ENCODE results near the gene DDX27. TPM values are rescaled to one million over a fixed set of nuclear protein-coding genes. Genes with fewer than 3 reads are reported as not detected.

DDX27 gene
- total RNA-seq, 1 experiment from 2014 or later, result 54.8 TPM

- Mint-ChIP-seq H3K4me1 (no peaks in the 10 kb centered on the region), H3K27me3 (ENCODE audit: low read depth) (no peaks in the 10 kb centered on the region), H3K4me3 (no peak overlapping the region), H3K9me3 (no peaks in the 10 kb centered on the region), H3K36me3 (peaks cover 55% of the 10 kb centered on the region), H3K27ac (peak overlapping the region; percentile 87)
- TF ChIP-seq NFYB (CRISPR knock-in tag; conservative IDR thresholded peaks at IDR 0.05; ENCODE audit: low read depth) (no peak), CTCF (IDR thresholded peaks at IDR 0.05) (peak; percentile 76)
- CTCF ChIA-PET, result interaction anchor here (0.5 to 3.6 kb wide), 28 partner anchors 9 to 297 kb away, joined by 3 to 47 read pairs (median 3); partner anchors contain the start of gene DDX27
- POLR2A ChIA-PET, result interaction anchor here (0.6 to 0.9 kb wide), 3 partner anchors 9 to 14 kb away, joined by 4 to 5 read pairs (median 5); no protein-coding TSS in a partner anchor
- ATAC-seq (peak; percentile 93), DNase-seq (ENCODE audit: low spot score) (no peak)
Measured at GRCh38 chr20:49245921-49246740, 26.9 kb downstream of the DDX27 start.

- ATAC-seq (no peak), DNase-seq (ENCODE audit: low spot score) (no peak)
- no peaks in the 10 kb centered on the region for H3K27me3 Mint-ChIP-seq (ENCODE audit: low read depth)
- peak overlapping the region; percentile 76 for H3K27ac Mint-ChIP-seq
- H3K4me3 Mint-ChIP-seq, result no peak overlapping the region
- ChIA-PET CTCF (interaction anchor here (0.9 to 3.6 kb wide), 9 partner anchors 19 to 293 kb away, joined by 3 to 47 read pairs (median 3); no protein-coding TSS in a partner anchor), POLR2A (no interaction called here)
- peaks cover 52% of the 10 kb centered on the region for H3K36me3 Mint-ChIP-seq
- no peaks in the 10 kb centered on the region for H3K9me3 Mint-ChIP-seq
- H3K4me1 Mint-ChIP-seq, result no peaks in the 10 kb centered on the region
- TF ChIP-seq NFATC4 (CRISPR knock-in tag; IDR thresholded peaks at IDR 0.05), result no peak
- no peak for TF ChIP-seq ATF2 (CRISPR knock-in tag; IDR thresholded peaks at IDR 0.05; ENCODE audit: borderline replicate concordance, low read depth)
- no peak for TF ChIP-seq AR (CRISPR knock-in tag; IDR thresholded peaks at IDR 0.05)
- TF ChIP-seq ZMAT4 (CRISPR knock-in tag; IDR thresholded peaks at IDR 0.05), result no peak
- TF ChIP-seq ATF3 (CRISPR knock-in tag; conservative IDR thresholded peaks at IDR 0.05), result no peak
- no peak for TF ChIP-seq GRHL2 (CRISPR knock-in tag; IDR thresholded peaks at IDR 0.05; ENCODE audit: insufficient replicate concordance, severe bottlenecking)
- no peak for TF ChIP-seq ZNF423 (CRISPR knock-in tag; IDR thresholded peaks at IDR 0.05)
- no peak for TF ChIP-seq CDX4 (CRISPR knock-in tag; IDR thresholded peaks at IDR 0.05; ENCODE audit: borderline replicate concordance)
- no peak for TF ChIP-seq SMAD3 (CRISPR knock-in tag; IDR thresholded peaks at IDR 0.05; ENCODE audit: borderline replicate concordance)
- TF ChIP-seq RORB (CRISPR knock-in tag; IDR thresholded peaks at IDR 0.05), result no peak
- no peak for TF ChIP-seq AFF4 (CRISPR knock-in tag; IDR thresholded peaks at IDR 0.05; ENCODE audit: borderline replicate concordance)
- no peak for TF ChIP-seq GTF2I (CRISPR knock-in tag; conservative IDR thresholded peaks at IDR 0.05)
- TF ChIP-seq FOXP1 (CRISPR knock-in tag; IDR thresholded peaks at IDR 0.05; ENCODE audit: borderline replicate concordance), result no peak
- TF ChIP-seq ATF6 (CRISPR knock-in tag; IDR thresholded peaks at IDR 0.05), result no peak
- TF ChIP-seq ZBTB21 (CRISPR knock-in tag; IDR thresholded peaks at IDR 0.05; ENCODE audit: borderline replicate concordance), result no peak
- TF ChIP-seq ETV6 (CRISPR knock-in tag; IDR thresholded peaks at IDR 0.05), result no peak
Measured at GRCh38 chr20:49247169-49247723, 28.0 kb downstream of the DDX27 start.
